Amniotic epithelial cell (primary cell): ENCODE measurements around the gene DNAJB12.

Source experiments
- DNase-seq: peaks from one replicate; pipeline ENCODE4 v3.0.0-alpha.2; 2010; ENCODE audit warnings: low read depth

DNAJB12 gene

DNA sequence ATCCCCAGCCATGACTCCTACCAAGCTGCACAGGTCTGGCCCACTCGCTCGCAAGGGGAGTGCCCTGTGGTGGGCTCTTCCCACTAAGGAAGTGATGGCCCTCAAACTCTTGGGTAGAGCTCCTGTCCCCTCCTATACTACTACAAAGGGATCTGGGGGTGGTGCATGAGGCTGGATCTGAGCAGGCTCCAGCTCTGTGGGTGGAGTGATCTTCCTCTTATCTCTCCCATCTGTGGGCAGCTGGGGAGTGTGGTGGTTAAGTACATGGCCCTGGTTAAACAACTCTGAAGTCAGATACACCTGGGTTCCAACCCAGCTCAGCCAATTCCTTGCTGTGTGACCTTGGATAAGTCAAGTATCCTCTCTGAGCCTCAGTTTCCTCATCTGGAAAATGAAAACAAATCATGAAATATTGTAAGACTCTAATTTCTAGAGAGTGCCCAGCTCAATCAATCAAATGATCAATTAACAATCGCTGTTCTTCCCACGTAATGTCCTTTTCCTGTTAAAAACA is 63.6 kb downstream of the DNAJB12 start:
- DNase-seq, result peak; percentile 46

DNA sequence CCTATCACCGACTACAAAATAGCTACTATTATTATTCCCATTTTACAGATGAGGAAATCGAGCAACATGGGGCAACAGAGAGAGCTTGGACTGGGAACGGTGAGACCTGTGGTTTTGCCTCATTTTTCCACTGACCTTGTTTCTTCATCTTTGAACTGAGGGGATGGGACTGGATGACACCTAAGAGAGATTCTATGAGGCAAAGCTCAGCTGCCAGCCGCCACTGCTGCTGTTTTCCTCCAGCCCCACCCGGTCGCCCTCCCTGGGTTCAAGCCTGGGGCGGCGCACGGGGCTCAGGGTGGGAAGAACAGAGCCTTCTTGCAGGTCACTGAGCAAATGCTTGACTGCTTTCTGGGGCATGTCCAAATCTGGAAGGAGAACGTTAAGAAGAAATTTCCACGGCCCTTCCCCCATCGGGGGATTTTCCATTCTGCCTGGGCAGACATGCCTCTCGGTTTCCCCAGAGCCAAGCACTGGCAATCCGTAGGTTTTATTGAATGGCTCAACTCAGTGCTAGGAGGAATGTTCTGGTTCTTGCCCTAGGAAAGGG is 68.7 kb downstream of the DNAJB12 start:
- DNase-seq, result peak; percentile 75

DNA sequence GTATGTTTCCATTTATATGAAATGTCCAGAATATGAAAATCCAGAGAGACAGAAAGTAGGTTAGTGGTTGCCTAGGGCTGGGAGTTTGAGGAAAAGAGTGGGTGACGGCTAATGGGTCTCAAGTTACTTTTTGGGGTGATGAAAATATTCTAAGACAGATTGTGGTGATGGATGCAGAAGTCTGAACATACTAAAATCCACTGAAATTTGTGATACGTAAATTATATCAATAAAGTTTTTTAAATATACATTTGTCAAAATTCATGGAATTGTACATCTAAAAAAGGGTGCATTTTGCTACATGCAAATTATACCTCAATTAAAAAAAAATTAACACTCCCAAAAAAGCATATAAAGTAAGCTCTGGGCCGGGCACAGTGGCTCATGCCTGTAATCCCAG is 71.6 kb downstream of the DNAJB12 start:
- no peak for DNase-seq
